ENCODE data around the gene MACROD2. TPM values are rescaled to one million over a fixed set of nuclear protein-coding genes. Genes with fewer than 3 reads are reported as not detected.

Gene MACROD2
- total and polyA plus RNA-seq, 4 donors, result 0.66 to 10.5 (median 3.3) TPM

GRCh38 chr20:15289337-15289736, 1294.0 kb downstream of the MACROD2 start:
- no peak for TF ChIP-seq RXRA (IDR thresholded peaks at IDR 0.05)
- no peak for TF ChIP-seq EGR1 (IDR thresholded peaks at IDR 0.05; ENCODE audit: low read depth in 2 of 2)
- no peak for TF ChIP-seq HNF4G (IDR thresholded peaks at IDR 0.05)
- no peak for TF ChIP-seq YY1 (IDR thresholded peaks at IDR 0.05)
- no peak for TF ChIP-seq JUND (IDR thresholded peaks at IDR 0.05)
- TF ChIP-seq FOXA2 (IDR thresholded peaks at IDR 0.05), result no peak
- TF ChIP-seq FOXA1 (IDR thresholded peaks at IDR 0.05), result no peak
- no peak for TF ChIP-seq GABPA (IDR thresholded peaks at IDR 0.05 in 1 of 2, conservative IDR thresholded peaks at IDR 0.05 in 1 of 2)
- TF ChIP-seq ZBTB33 (IDR thresholded peaks at IDR 0.05), result no peak
- TF ChIP-seq, protein P1, sequence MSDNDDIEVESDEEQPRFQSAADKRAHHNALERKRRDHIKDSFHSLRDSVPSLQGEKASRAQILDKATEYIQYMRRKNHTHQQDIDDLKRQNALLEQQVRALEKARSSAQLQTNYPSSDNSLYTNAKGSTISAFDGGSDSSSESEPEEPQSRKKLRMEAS (IDR thresholded peaks at IDR 0.05), result no peak
- no peak for TF ChIP-seq RAD21 (IDR thresholded peaks at IDR 0.05)
- TF ChIP-seq, protein P2, sequence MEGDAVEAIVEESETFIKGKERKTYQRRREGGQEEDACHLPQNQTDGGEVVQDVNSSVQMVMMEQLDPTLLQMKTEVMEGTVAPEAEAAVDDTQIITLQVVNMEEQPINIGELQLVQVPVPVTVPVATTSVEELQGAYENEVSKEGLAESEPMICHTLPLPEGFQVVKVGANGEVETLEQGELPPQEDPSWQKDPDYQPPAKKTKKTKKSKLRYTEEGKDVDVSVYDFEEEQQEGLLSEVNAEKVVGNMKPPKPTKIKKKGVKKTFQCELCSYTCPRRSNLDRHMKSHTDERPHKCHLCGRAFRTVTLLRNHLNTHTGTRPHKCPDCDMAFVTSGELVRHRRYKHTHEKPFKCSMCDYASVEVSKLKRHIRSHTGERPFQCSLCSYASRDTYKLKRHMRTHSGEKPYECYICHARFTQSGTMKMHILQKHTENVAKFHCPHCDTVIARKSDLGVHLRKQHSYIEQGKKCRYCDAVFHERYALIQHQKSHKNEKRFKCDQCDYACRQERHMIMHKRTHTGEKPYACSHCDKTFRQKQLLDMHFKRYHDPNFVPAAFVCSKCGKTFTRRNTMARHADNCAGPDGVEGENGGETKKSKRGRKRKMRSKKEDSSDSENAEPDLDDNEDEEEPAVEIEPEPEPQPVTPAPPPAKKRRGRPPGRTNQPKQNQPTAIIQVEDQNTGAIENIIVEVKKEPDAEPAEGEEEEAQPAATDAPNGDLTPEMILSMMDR (IDR thresholded peaks at IDR 0.05; ENCODE audit: low read depth, low read length, missing input control), result no peak
- TF ChIP-seq SP1 (IDR thresholded peaks at IDR 0.05), result no peak
- TF ChIP-seq REST (IDR thresholded peaks at IDR 0.05), result no peak
- no peak for TF ChIP-seq HNF4A (conservative IDR thresholded peaks at IDR 0.05)
- WGBS, result 66% methylated on average over 4 of the region's 4 CpGs

DNA sequence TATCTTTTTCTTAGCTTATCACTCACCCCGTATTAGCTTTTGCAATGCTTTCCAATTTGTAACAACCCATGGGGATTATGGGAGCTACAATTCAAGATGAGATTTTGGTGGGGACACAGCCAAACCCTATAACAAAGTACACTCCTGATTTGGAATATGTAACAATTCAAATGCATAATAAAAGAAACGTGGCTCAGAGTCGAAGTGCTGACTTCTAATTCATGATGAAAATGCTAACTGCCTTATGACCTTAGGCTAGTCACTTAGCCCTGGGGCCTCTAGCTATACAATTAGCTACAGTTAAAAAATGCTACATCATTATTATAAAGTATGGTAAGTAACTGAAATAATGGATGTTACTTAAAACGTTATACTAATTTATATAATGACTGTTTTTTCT, 1297.1 kb downstream of the MACROD2 start:
- DNase-seq (ENCODE audit: low spot score), result no peak
- H3K9me3 ChIP-seq (ENCODE audit: control insufficient read depth in 4 of 4, low read length in 3 of 4), result no peaks in the 10 kb centered on the region
- H3K36me3 ChIP-seq (ENCODE audit: control insufficient read depth in 4 of 4, insufficient read depth in 3 of 4, low read depth in 1 of 4, low read length in 3 of 4), result no peaks in the 10 kb centered on the region
- H3K27ac ChIP-seq (ENCODE audit: low read depth in 1 of 2, low read length in 2 of 2), result no peak overlapping the region
- TF ChIP-seq EGR1 (IDR thresholded peaks at IDR 0.05; ENCODE audit: low read depth in 2 of 2) (no peak), FOXA2 (IDR thresholded peaks at IDR 0.05) (no peak), FOXA1 (IDR thresholded peaks at IDR 0.05) (no peak)
- WGBS, result 85% methylated on average over 4 of the region's 4 CpGs
- no peak overlapping the region for H3K4me3 ChIP-seq (ENCODE audit: low read depth in 1 of 3, low read length in 3 of 3)
- H3K9ac ChIP-seq (ENCODE audit: low read depth in 1 of 2, low read length in 2 of 2), result no peak overlapping the region
- H3K27me3 ChIP-seq (ENCODE audit: control insufficient read depth in 4 of 4, insufficient read depth in 4 of 4, low read length in 3 of 4), result no peaks in the 10 kb centered on the region
- H3K4me1 ChIP-seq (ENCODE audit: control insufficient read depth in 4 of 4, insufficient read depth in 4 of 4, low read length in 3 of 4), result no peaks in the 10 kb centered on the region

More at GRCh38 chr20:15289337-15289736, 1294.0 kb downstream of the MACROD2 start:
- Histone ChIP-seq H3K9ac (ENCODE audit: low read depth in 1 of 2, low read length in 2 of 2) (no peak overlapping the region), H3K36me3 (ENCODE audit: control insufficient read depth in 4 of 4, insufficient read depth in 3 of 4, low read depth in 1 of 4, low read length in 3 of 4) (no peaks in the 10 kb centered on the region), H3K27ac (ENCODE audit: low read depth in 1 of 2, low read length in 2 of 2) (no peak overlapping the region), H3K27me3 (ENCODE audit: control insufficient read depth in 4 of 4, insufficient read depth in 4 of 4, low read length in 3 of 4) (no peaks in the 10 kb centered on the region), H3K4me1 (ENCODE audit: control insufficient read depth in 4 of 4, insufficient read depth in 4 of 4, low read length in 3 of 4) (no peaks in the 10 kb centered on the region), H3K4me3 (ENCODE audit: low read depth in 1 of 3, low read length in 3 of 3) (no peak overlapping the region), H3K9me3 (ENCODE audit: control insufficient read depth in 4 of 4, low read length in 3 of 4) (no peaks in the 10 kb centered on the region)
- no peak for DNase-seq (ENCODE audit: low spot score)

All from liver (tissue), 9 donors.